Measurements from ENCODE around the gene CDKN2A. TPM values are rescaled to one million over a fixed set of nuclear protein-coding genes. Genes with fewer than 3 reads are reported as not detected.

Gene CDKN2A
- total RNA-seq (1 to 10 TPM; 3.6 to 9.3 (median 4.6) TPM), total RNA-seq (0.32 to 4.1 (median 1.1) reads per million in 29 experiments)
- 2.8 TPM for total RNA-seq (2013)

DNA sequence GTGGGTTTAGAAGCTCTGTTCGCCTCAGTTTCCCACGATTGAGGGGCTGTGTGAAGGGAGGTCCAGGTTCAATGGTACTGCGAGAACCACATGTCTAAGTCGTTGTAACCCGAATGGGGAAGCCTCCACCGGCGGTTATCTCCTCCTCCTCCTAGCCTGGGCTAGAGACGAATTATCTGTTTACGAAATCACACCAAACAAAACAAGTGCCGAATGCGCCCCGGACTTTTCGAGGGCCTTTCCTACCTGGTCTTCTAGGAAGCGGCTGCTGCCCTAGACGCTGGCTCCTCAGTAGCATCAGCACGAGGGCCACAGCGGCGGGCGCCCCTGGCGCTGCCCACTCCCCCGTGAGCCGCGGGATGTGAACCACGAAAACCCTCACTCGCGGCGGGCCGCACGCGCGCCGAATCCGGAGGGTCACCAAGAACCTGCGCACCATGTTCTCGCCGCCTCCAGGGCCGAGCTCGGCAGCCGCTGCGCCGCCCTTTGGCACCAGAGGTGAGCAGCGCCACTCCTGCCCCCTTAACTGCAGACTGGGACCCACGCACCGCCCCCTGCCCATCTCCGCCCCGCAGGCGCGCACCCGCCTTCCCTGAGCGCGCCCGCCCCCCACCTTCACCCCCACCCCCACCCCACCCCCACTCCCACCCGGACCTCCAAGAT is at the start of gene CDKN2A:
Gene CDKN2A, minus strand, starts transcription at position 500 of the 663 bp plus-strand sequence.
- peaks cover 16 to 24% (median 17%) of the 10 kb centered on the region in 3 donors for H3K4me1 Mint-ChIP-seq
- H3K27me3 Mint-ChIP-seq, result peaks cover 13 to 17% of the 10 kb centered on the region in 2 donors
- H3K9me3 Mint-ChIP-seq, result no peaks in the 10 kb centered on the region
- no peaks in the 10 kb centered on the region for H3K36me3 Mint-ChIP-seq
- Histone ChIP-seq H3K9me3 (no peaks in the 10 kb centered on the region), H3K4me1 (ENCODE audit: control insufficient read depth in 1 of 2, extremely low read depth in 1 of 2, insufficient read depth in 2 of 2, low read length in 2 of 2) (peaks cover 2 to 22% of the 10 kb centered on the region in 2 experiments), H3K27ac (ENCODE audit: low read length) (peak within 1 kb of the TSS; percentile 84), H3K4me3 (ENCODE audit: control insufficient read depth in 1 of 2, extremely low read depth in 1 of 2, low read length in 1 of 2) (peak within 1 kb of the TSS; percentile 90 to 99), H3K36me3 (ENCODE audit: control insufficient read depth in 2 of 2, extremely low read depth in 1 of 2, insufficient read depth in 1 of 2, low read length in 1 of 2) (no peaks in the 10 kb centered on the region), H3K27me3 (replicated peaks in 1 of 2; ENCODE audit: control insufficient read depth in 2 of 2, extremely low read depth in 1 of 2, insufficient read depth in 2 of 2, low read length in 1 of 2) (peaks cover 18 to 30% of the 10 kb centered on the region in 2 experiments)
- ATAC-seq (replicated peaks in 1 of 4) (peak; percentile 48 to 53 (median 51)), DNase-seq (peak in 15 of 35 experiments; percentile 12 to 65 (median 34))
- ChIA-PET CTCF (interaction anchor here (1.4 to 4.3 kb wide), 3 partner anchors 11 to 14 kb away, joined by 3 to 24 read pairs (median 6); partner anchors contain the start of gene CDKN2B (in 1 of the 2)), POLR2A (interaction anchor here (0.5 to 0.7 kb wide), 2 partner anchors 12 to 33 kb away, joined by 5 to 9 read pairs; no protein-coding TSS in a partner anchor)
- H3K27ac Mint-ChIP-seq, result peak within 1 kb of the TSS; percentile 86 to 94
- under 1% methylated on average over 38 of the region's 53 CpGs for WGBS (ENCODE audit: insufficient coverage)
- H3K4me3 Mint-ChIP-seq, result peak within 1 kb of the TSS; percentile 91 to 96 (median 93)

DNA sequence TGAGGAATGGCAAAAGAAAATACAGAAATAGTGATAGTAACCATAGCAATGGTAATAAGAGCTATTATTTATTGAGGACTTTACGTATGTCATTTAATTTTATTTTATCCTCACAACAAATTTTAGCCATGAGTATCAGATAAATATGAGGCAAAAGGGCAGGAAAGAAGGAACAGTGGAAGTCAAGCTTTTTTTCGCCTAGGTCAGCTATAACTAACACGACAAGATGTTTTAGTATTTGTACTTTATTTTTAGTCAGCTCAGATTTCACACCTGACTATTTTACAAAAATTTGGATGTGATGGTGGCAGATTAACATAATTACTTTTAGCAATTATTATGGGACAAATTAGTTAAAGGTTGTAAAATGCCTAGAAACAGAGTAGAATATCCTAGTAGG is 49.7 kb upstream of the CDKN2A start:
- no peaks in the 10 kb centered on the region for H3K36me3 Mint-ChIP-seq
- POLR2A ChIA-PET, result no interaction called here
- H3K27me3 ChIP-seq (replicated peaks in 1 of 2; ENCODE audit: control insufficient read depth in 2 of 2, extremely low read depth in 1 of 2, insufficient read depth in 2 of 2, low read length in 1 of 2), result no peaks in the 10 kb centered on the region
- H3K36me3 ChIP-seq (ENCODE audit: control insufficient read depth in 2 of 2, extremely low read depth in 1 of 2, insufficient read depth in 1 of 2, low read length in 1 of 2), result no peaks in the 10 kb centered on the region
- DNase-seq (no peak), ATAC-seq (replicated peaks in 1 of 4) (no peak)
- peaks cover 0 to 7% of the 10 kb centered on the region in 2 experiments for H3K4me1 ChIP-seq (ENCODE audit: control insufficient read depth in 1 of 2, extremely low read depth in 1 of 2, insufficient read depth in 2 of 2, low read length in 2 of 2)
- CTCF ChIA-PET, result no interaction called here
- H3K4me1 Mint-ChIP-seq, result peaks cover 14 to 41% (median 34%) of the 10 kb centered on the region in 3 donors
- H3K27me3 Mint-ChIP-seq, result peaks cover 0 to 3% of the 10 kb centered on the region in 2 donors
- H3K27ac ChIP-seq (ENCODE audit: low read length), result no peak overlapping the region
- no peak overlapping the region for H3K4me3 ChIP-seq (ENCODE audit: control insufficient read depth in 1 of 2, extremely low read depth in 1 of 2, low read length in 1 of 2)
- WGBS (ENCODE audit: insufficient coverage), result no CpG with 5 or more reads among the region's 3 CpGs
- no peaks in the 10 kb centered on the region for H3K9me3 Mint-ChIP-seq
- H3K9me3 ChIP-seq, result no peaks in the 10 kb centered on the region
- H3K27ac Mint-ChIP-seq, result no peak overlapping the region
- no peak overlapping the region for H3K4me3 Mint-ChIP-seq

DNA sequence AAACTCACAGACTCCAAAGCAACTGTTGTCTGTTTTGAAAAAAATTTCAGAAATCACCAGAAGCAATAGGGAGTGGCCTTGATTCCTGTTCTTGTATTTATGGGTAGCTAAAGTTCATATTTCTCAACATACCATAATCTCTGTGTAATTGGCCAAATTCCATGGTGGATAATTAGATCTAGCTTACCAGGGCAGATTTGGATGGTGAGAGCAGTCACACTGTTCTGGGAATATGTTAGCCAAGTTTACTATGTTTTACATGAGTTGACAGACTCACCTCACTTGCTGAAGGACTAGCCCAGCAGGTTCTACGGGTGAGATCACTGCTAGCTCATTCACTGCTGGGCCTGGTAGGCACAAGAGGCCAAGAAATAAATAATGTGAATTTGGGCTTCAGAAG is 47.6 kb upstream of the CDKN2A start:
- Histone ChIP-seq H3K4me3 (ENCODE audit: control insufficient read depth in 1 of 2, extremely low read depth in 1 of 2, low read length in 1 of 2) (no peak overlapping the region), H3K9me3 (no peaks in the 10 kb centered on the region), H3K27ac (ENCODE audit: low read length) (no peak overlapping the region), H3K4me1 (ENCODE audit: control insufficient read depth in 1 of 2, extremely low read depth in 1 of 2, insufficient read depth in 2 of 2, low read length in 2 of 2) (peaks cover 0 to 6% of the 10 kb centered on the region in 2 experiments), H3K36me3 (ENCODE audit: control insufficient read depth in 2 of 2, extremely low read depth in 1 of 2, insufficient read depth in 1 of 2, low read length in 1 of 2) (no peaks in the 10 kb centered on the region), H3K27me3 (replicated peaks in 1 of 2; ENCODE audit: control insufficient read depth in 2 of 2, extremely low read depth in 1 of 2, insufficient read depth in 2 of 2, low read length in 1 of 2) (no peaks in the 10 kb centered on the region)
- Mint-ChIP-seq H3K4me3 (no peak overlapping the region), H3K9me3 (no peaks in the 10 kb centered on the region), H3K4me1 (peaks cover 13 to 42% (median 34%) of the 10 kb centered on the region in 3 donors), H3K27ac (no peak overlapping the region), H3K36me3 (no peaks in the 10 kb centered on the region), H3K27me3 (peaks cover 0 to 3% of the 10 kb centered on the region in 2 donors)
- WGBS (ENCODE audit: insufficient coverage), result no CpG with 5 or more reads among the region's 1 CpG
- ChIA-PET CTCF (interaction anchor here in 1 of 2 donors (1.1 kb wide), 1 partner anchor 35 kb away, joined by 3 read pairs; no protein-coding TSS in a partner anchor), POLR2A (no interaction called here)
- ATAC-seq (replicated peaks in 1 of 4), result no peak
- no peak for DNase-seq

DNA sequence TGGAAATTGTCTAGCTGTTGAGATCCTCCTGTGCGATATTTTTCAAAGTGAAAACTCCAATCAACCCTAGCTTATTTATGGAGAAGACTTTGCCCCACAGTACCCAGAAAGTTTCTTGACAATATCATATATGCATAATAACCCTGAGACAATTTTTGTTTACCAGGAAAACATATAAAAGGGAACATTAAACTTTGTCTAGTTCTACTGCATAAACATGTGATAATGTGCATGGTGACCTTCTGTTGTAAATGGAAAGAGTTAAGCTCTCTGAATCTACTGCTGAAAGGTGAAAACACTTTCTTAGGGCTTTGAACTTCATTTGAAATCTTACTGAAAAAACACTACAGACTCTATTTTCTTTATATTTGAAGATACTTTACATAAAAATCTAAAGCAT is 47.2 kb upstream of the CDKN2A start:
- Histone ChIP-seq H3K4me1 (ENCODE audit: control insufficient read depth in 1 of 2, extremely low read depth in 1 of 2, insufficient read depth in 2 of 2, low read length in 2 of 2) (peaks cover 0 to 2% of the 10 kb centered on the region in 2 experiments), H3K27ac (ENCODE audit: low read length) (no peak overlapping the region), H3K4me3 (ENCODE audit: control insufficient read depth in 1 of 2, extremely low read depth in 1 of 2, low read length in 1 of 2) (no peak overlapping the region), H3K9me3 (no peaks in the 10 kb centered on the region), H3K36me3 (ENCODE audit: control insufficient read depth in 2 of 2, extremely low read depth in 1 of 2, insufficient read depth in 1 of 2, low read length in 1 of 2) (no peaks in the 10 kb centered on the region), H3K27me3 (replicated peaks in 1 of 2; ENCODE audit: control insufficient read depth in 2 of 2, extremely low read depth in 1 of 2, insufficient read depth in 2 of 2, low read length in 1 of 2) (no peaks in the 10 kb centered on the region)
- H3K36me3 Mint-ChIP-seq, result no peaks in the 10 kb centered on the region
- no CpG with 5 or more reads among the region's 1 CpG for WGBS (ENCODE audit: insufficient coverage)
- DNase-seq (no peak), ATAC-seq (replicated peaks in 1 of 4) (no peak)
- POLR2A ChIA-PET, result no interaction called here
- H3K27ac Mint-ChIP-seq, result peak overlapping the region in 1 of 2 donors; percentile 52
- CTCF ChIA-PET, result interaction anchor here in 1 of 2 donors (1.1 kb wide), 1 partner anchor 34 kb away, joined by 3 read pairs; no protein-coding TSS in a partner anchor
- no peak overlapping the region for H3K4me3 Mint-ChIP-seq
- peaks cover 9 to 37% (median 30%) of the 10 kb centered on the region in 3 donors for H3K4me1 Mint-ChIP-seq
- H3K27me3 Mint-ChIP-seq, result peaks cover 0 to 3% of the 10 kb centered on the region in 2 donors
- H3K9me3 Mint-ChIP-seq, result no peaks in the 10 kb centered on the region

DNA sequence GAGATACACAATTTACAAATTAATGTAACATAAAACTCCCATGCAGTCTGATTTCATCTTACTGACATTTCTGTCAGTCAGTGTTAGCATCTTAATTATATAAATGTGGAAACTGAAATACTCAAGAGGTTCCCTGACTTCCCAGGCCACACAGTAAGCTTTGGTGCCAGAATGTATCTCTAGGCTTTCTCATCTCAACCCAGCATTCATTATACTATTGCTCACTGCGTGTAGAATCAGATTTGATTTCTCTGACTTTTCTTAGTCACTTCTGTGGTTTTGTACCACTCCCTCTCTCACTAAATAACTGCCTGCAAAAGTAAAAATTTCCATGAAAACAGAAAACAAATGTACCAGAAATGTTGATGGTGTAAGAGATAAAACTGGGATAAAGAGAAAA is 46.6 kb upstream of the CDKN2A start:
- Mint-ChIP-seq H3K27ac (peak overlapping the region in 1 of 2 donors; percentile 52), H3K27me3 (peaks cover 0 to 3% of the 10 kb centered on the region in 2 donors), H3K4me3 (no peak overlapping the region), H3K9me3 (no peaks in the 10 kb centered on the region), H3K4me1 (peaks cover 4 to 32% (median 29%) of the 10 kb centered on the region in 3 donors), H3K36me3 (no peaks in the 10 kb centered on the region)
- Histone ChIP-seq H3K36me3 (ENCODE audit: control insufficient read depth in 2 of 2, extremely low read depth in 1 of 2, insufficient read depth in 1 of 2, low read length in 1 of 2) (no peaks in the 10 kb centered on the region), H3K27ac (ENCODE audit: low read length) (no peak overlapping the region), H3K9me3 (no peaks in the 10 kb centered on the region), H3K27me3 (replicated peaks in 1 of 2; ENCODE audit: control insufficient read depth in 2 of 2, extremely low read depth in 1 of 2, insufficient read depth in 2 of 2, low read length in 1 of 2) (no peaks in the 10 kb centered on the region), H3K4me3 (ENCODE audit: control insufficient read depth in 1 of 2, extremely low read depth in 1 of 2, low read length in 1 of 2) (no peak overlapping the region), H3K4me1 (ENCODE audit: control insufficient read depth in 1 of 2, extremely low read depth in 1 of 2, insufficient read depth in 2 of 2, low read length in 2 of 2) (no peaks in the 10 kb centered on the region)
- peak in 1 of 4 experiments; percentile 47 for ATAC-seq (replicated peaks in 1 of 4)
- no peak for DNase-seq
- ChIA-PET POLR2A (no interaction called here), CTCF (interaction anchor here in 1 of 2 donors (5.0 kb wide), 1 partner anchor 228 kb away, joined by 56 read pairs; no protein-coding TSS in a partner anchor)
- 17% methylated on average over 1 of the region's 1 CpG for WGBS (ENCODE audit: insufficient coverage)

DNA sequence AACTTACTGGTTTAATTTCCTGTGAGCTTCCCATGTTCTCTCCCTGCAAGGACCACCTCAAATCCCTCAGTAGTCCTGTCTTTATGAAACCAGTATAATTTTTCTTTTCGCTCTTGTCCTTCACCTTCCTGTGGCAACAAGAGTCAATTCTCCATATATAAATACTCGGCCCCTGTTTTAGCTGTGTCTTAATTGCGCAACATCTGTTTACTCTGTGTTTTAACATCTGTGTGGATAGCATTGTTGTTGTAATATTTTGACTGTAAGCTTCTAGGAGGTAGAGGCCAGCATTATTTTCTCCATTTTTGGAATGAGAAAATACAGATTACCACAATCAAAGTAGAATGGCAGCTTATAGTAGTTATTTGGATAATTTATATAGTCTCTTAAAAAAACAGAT is 45.1 kb upstream of the CDKN2A start:
- CTCF ChIA-PET, result interaction anchor here (1.0 to 5.0 kb wide), 9 partner anchors 11 to 227 kb away, joined by 3 to 56 read pairs (median 4); no protein-coding TSS in a partner anchor
- POLR2A ChIA-PET, result interaction anchor here (0.6 to 1.6 kb wide), 2 partner anchors 23 to 127 kb away, joined by 3 to 5 read pairs; no protein-coding TSS in a partner anchor
- H3K27ac Mint-ChIP-seq, result no peak overlapping the region
- no peaks in the 10 kb centered on the region for H3K36me3 ChIP-seq (ENCODE audit: control insufficient read depth in 2 of 2, extremely low read depth in 1 of 2, insufficient read depth in 1 of 2, low read length in 1 of 2)
- whole genome bisulfite sequencing (ENCODE audit: insufficient coverage), result 100% methylated on average over 1 of the region's 3 CpGs
- no peaks in the 10 kb centered on the region for H3K36me3 Mint-ChIP-seq
- DNase-seq, result no peak
- peaks cover 0 to 28% (median 19%) of the 10 kb centered on the region in 3 donors for H3K4me1 Mint-ChIP-seq
- H3K27me3 ChIP-seq (replicated peaks in 1 of 2; ENCODE audit: control insufficient read depth in 2 of 2, extremely low read depth in 1 of 2, insufficient read depth in 2 of 2, low read length in 1 of 2), result no peaks in the 10 kb centered on the region
- H3K9me3 ChIP-seq, result no peaks in the 10 kb centered on the region
- no peaks in the 10 kb centered on the region for H3K9me3 Mint-ChIP-seq
- H3K4me3 ChIP-seq (ENCODE audit: control insufficient read depth in 1 of 2, extremely low read depth in 1 of 2, low read length in 1 of 2), result no peak overlapping the region
- H3K4me3 Mint-ChIP-seq, result no peak overlapping the region
- no peak overlapping the region for H3K27ac ChIP-seq (ENCODE audit: low read length)
- no peak for ATAC-seq (replicated peaks in 1 of 4)
- no peaks in the 10 kb centered on the region for H3K4me1 ChIP-seq (ENCODE audit: control insufficient read depth in 1 of 2, extremely low read depth in 1 of 2, insufficient read depth in 2 of 2, low read length in 2 of 2)
- peaks cover 0 to 3% of the 10 kb centered on the region in 2 donors for H3K27me3 Mint-ChIP-seq

All from T-cell (primary cell).